ENCODE data around the gene IL17RA.
A peak's percentile ranks its signal among the peaks of the same experiment; 100 is the strongest.
"Not testable (repeated sequence)": the region's sequence is repeated elsewhere in the genome, so short reads cannot be mapped to it uniquely, and the experiment has no call there.

Gene IL17RA

GRCh38 chr22:17143101-17143500 is 58.3 kb downstream of the IL17RA start:
- Mint-ChIP-seq H3K27me3 (no peaks in the 10 kb centered on the region), H3K36me3 (peaks cover 14% of the 10 kb centered on the region), H3K4me3 (no peak overlapping the region), H3K4me1 (peaks cover 4% of the 10 kb centered on the region), H3K9me3 (no peaks in the 10 kb centered on the region), H3K27ac (no peak overlapping the region)

- Mint-ChIP-seq H3K27ac (no peak overlapping the region), H3K27me3 (no peaks in the 10 kb centered on the region), H3K9me3 (no peaks in the 10 kb centered on the region), H3K36me3 (peaks cover 12% of the 10 kb centered on the region), H3K4me3 (no peak overlapping the region), H3K4me1 (peaks cover 4% of the 10 kb centered on the region)
Observed at GRCh38 chr22:17143826-17144225, 59.0 kb downstream of the IL17RA start.

GRCh38 chr22:17145021-17145680 is 60.4 kb downstream of the IL17RA start:
- Mint-ChIP-seq H3K9me3 (no peaks in the 10 kb centered on the region), H3K4me3 (no peak overlapping the region), H3K4me1 (peaks cover 4% of the 10 kb centered on the region), H3K27ac (no peak overlapping the region), H3K36me3 (peaks cover 12% of the 10 kb centered on the region), H3K27me3 (no peaks in the 10 kb centered on the region)

GRCh38 chr22:17147458-17147857 is 62.7 kb downstream of the IL17RA start:
- H3K9me3 Mint-ChIP-seq, H3K4me3 Mint-ChIP-seq, H3K27me3 Mint-ChIP-seq: not testable (repeated sequence)
- Mint-ChIP-seq H3K36me3 (peaks cover 10% of the 10 kb centered on the region), H3K4me1 (peaks cover 16% of the 10 kb centered on the region), H3K27ac (peak overlapping the region; percentile 62)

DNA sequence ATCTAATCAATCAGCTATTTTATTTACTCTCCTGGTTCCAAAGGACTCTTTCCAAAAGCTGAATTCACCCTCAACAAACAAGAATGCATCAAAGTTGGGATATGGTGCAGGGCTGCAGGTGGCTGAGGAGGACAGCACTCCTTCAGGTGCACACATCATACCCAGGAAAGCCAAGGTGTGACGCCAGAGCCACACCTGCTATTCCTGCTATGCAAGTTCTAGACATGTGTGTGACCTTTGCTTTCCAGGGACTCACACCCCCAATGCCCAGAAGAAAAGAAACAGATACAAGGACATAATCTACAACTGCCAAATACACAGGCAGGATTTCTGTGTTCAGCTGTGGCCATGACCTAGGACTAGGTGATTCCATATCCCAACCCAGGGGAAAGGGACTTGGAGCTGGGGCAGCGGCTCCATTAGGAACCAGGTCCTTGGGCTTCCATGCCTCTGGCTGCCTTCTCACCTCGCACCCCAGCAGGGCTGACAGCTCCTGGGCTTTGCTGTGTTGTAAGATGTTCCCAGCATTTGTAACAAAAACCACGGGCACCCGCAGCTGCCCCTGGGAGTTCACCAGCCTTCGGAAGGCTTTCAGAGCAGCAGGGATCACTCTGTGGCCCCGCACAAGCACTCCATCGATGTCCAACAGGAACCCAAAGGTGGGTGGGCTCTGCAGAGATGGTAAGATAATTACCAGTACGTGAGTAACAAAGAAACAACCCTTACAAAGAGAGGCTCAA is 64.4 kb downstream of the IL17RA start:
- no peaks in the 10 kb centered on the region for H3K9me3 Mint-ChIP-seq
- H3K27ac Mint-ChIP-seq = no peak overlapping the region
- peaks cover 23% of the 10 kb centered on the region for H3K4me1 Mint-ChIP-seq
- H3K27me3 Mint-ChIP-seq = no peaks in the 10 kb centered on the region
- H3K4me3 Mint-ChIP-seq = no peak overlapping the region
- peaks cover 8% of the 10 kb centered on the region for H3K36me3 Mint-ChIP-seq

GRCh38 chr22:17152340-17152739 is 67.5 kb downstream of the IL17RA start:
- H3K4me1 Mint-ChIP-seq = peaks cover 41% of the 10 kb centered on the region
- no peak overlapping the region for H3K27ac Mint-ChIP-seq
- peaks cover 13% of the 10 kb centered on the region for H3K36me3 Mint-ChIP-seq

GRCh38 chr22:17152971-17153370 is 68.2 kb downstream of the IL17RA start:
- H3K4me3 Mint-ChIP-seq = no peak overlapping the region
- peaks cover 9% of the 10 kb centered on the region for H3K36me3 Mint-ChIP-seq
- no peak overlapping the region for H3K27ac Mint-ChIP-seq
- peaks cover 43% of the 10 kb centered on the region for H3K4me1 Mint-ChIP-seq
- H3K27me3 Mint-ChIP-seq = no peaks in the 10 kb centered on the region
- H3K9me3 Mint-ChIP-seq = no peaks in the 10 kb centered on the region

More at GRCh38 chr22:17152340-17152739, 67.5 kb downstream of the IL17RA start:
- Mint-ChIP-seq H3K27me3 (no peaks in the 10 kb centered on the region), H3K4me3 (no peak overlapping the region), H3K9me3 (no peaks in the 10 kb centered on the region)

- H3K27me3 Mint-ChIP-seq = no peaks in the 10 kb centered on the region
- peaks cover 9% of the 10 kb centered on the region for H3K36me3 Mint-ChIP-seq
- H3K4me1 Mint-ChIP-seq = peaks cover 44% of the 10 kb centered on the region
- H3K4me3 Mint-ChIP-seq = peak overlapping the region; percentile 73
- no peaks in the 10 kb centered on the region for H3K9me3 Mint-ChIP-seq
- no peak overlapping the region for H3K27ac Mint-ChIP-seq
Observed at GRCh38 chr22:17155941-17156340, 71.1 kb downstream of the IL17RA start.

- H3K27ac Mint-ChIP-seq = peak overlapping the region; percentile 8
- peaks cover 36% of the 10 kb centered on the region for H3K4me1 Mint-ChIP-seq
Observed at GRCh38 chr22:17157714-17158113, 72.9 kb downstream of the IL17RA start.

GRCh38 chr22:17158176-17158567 is 73.4 kb downstream of the IL17RA start:
- Mint-ChIP-seq H3K27ac (peak overlapping the region; percentile 17), H3K9me3 (no peaks in the 10 kb centered on the region), H3K36me3 (peaks cover 4% of the 10 kb centered on the region), H3K27me3 (no peaks in the 10 kb centered on the region), H3K4me1 (peaks cover 34% of the 10 kb centered on the region), H3K4me3 (peak overlapping the region; percentile 89)

More at GRCh38 chr22:17157714-17158113, 72.9 kb downstream of the IL17RA start:
- peaks cover 4% of the 10 kb centered on the region for H3K36me3 Mint-ChIP-seq
- peak overlapping the region; percentile 89 for H3K4me3 Mint-ChIP-seq
- H3K27me3 Mint-ChIP-seq = no peaks in the 10 kb centered on the region
- H3K9me3 Mint-ChIP-seq = no peaks in the 10 kb centered on the region

DNA sequence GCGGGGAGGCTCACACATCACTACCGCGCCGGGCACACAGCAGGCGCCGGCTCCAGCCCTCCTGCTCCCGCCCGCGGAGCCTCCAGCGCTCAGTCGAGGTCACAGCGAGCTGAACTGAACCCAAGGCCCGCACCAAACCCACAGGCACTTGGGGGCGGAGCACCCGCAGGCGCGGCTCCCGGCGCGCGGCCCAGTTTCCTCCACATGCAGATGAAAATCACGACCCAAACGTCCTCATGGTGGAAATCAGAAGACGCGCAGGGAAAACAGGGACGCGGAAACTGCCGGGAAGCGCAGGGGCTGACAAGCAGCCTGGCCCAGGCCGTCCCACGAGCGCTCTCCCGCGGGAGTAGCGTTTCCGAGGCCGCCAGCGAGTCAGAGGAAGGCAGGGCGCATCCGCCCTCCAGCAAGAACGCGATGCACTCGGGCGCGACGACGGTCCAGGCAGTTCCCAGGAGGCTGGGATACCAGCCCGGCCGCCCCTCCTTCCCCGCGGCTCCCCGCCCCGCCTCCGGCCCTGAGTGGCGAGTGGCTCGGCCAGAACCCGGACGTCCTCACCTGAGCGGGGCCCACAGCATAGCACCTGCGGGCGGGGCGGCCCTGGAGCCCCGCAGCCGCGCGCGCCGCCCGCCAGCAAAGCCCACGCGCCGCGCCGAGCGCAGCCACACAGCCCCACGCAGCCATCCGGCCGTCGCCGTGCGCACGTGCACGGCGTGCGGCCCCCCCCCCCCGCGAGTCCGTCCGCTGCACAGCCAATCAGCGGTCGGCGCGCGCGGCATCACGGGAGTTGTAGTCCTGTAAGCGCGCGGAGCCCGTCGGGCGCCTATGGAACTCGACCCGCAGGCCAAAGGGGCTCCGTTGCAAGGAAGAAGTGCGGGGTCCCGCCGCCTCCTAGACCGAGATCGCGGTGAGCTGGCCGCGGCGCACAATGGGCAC is 74.0 kb downstream of the IL17RA start, which contains the start of gene HDHD5:
TSS of gene HDHD5 (minus strand) at position 710 of the 936 bp plus-strand sequence. CDS start at position 684, 26 bp downstream.
- Mint-ChIP-seq H3K36me3 (peaks cover 4% of the 10 kb centered on the region), H3K27me3 (no peaks in the 10 kb centered on the region), H3K9me3 (no peaks in the 10 kb centered on the region), H3K27ac (peak within 1 kb of the TSS; percentile 89), H3K4me1 (peaks cover 30% of the 10 kb centered on the region), H3K4me3 (peak within 1 kb of the TSS; percentile 89)

DNA sequence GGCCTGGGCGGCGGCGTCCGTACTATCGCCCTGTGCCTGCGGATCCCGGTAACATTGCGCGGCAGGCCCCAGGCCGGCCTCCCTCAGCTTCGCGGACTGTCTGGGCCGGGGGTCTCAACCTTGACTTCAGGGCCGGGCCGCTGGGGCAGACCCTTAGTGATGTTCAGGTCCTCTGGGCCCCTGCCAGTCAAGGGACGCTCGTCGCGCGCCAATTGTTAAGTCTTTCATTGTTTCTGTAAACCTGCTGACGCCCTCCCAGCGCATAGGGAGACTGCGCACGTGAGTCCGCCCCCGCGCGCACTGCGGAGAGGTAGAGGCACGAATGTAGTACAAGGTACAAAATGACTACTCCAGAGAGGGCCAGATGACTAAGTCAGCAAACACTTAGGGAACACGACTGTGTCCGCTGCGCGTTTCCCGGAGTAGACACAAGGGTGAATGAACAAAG is 74.7 kb downstream of the IL17RA start:
- peak overlapping the region; percentile 89 for H3K27ac Mint-ChIP-seq
- H3K9me3 Mint-ChIP-seq = no peaks in the 10 kb centered on the region
- no peaks in the 10 kb centered on the region for H3K27me3 Mint-ChIP-seq
- peak overlapping the region; percentile 89 for H3K4me3 Mint-ChIP-seq
- H3K36me3 Mint-ChIP-seq = peaks cover 4% of the 10 kb centered on the region
- H3K4me1 Mint-ChIP-seq = peaks cover 29% of the 10 kb centered on the region

- no peak overlapping the region for H3K27ac Mint-ChIP-seq
- no peaks in the 10 kb centered on the region for H3K27me3 Mint-ChIP-seq
- H3K4me1 Mint-ChIP-seq = peaks cover 12% of the 10 kb centered on the region
- H3K36me3 Mint-ChIP-seq = no peaks in the 10 kb centered on the region
- no peak overlapping the region for H3K4me3 Mint-ChIP-seq
- no peaks in the 10 kb centered on the region for H3K9me3 Mint-ChIP-seq
Observed at GRCh38 chr22:17161991-17162390, 77.2 kb downstream of the IL17RA start.

DNA sequence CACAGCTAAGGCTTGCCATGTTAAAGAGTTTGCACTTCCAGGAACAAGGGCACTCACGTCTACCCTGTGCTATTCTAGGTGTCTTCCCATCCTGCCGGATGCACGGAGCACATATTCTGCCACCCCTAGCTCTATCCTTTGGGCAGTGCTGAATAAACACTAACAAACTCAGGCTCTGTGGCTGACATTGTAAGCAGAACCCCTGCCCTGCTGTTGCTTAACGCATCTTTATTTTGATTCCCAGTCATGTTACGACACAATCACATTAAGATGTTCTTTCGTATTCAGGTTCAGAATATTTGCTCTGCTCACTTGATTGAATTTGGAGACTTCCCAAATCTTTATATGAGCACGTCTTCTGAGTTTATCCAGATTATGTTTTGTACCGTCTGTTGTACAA is 77.9 kb downstream of the IL17RA start:
- Mint-ChIP-seq H3K36me3 (no peaks in the 10 kb centered on the region), H3K27ac (no peak overlapping the region), H3K27me3 (no peaks in the 10 kb centered on the region), H3K4me1 (peaks cover 8% of the 10 kb centered on the region), H3K9me3 (no peaks in the 10 kb centered on the region), H3K4me3 (no peak overlapping the region)

- Mint-ChIP-seq H3K27me3 (no peaks in the 10 kb centered on the region), H3K27ac (no peak overlapping the region), H3K36me3 (no peaks in the 10 kb centered on the region), H3K9me3 (no peaks in the 10 kb centered on the region), H3K4me1 (peaks cover 6% of the 10 kb centered on the region), H3K4me3 (no peak overlapping the region)
Observed at GRCh38 chr22:17164392-17165024, 79.7 kb downstream of the IL17RA start.
